PC-9 (cell line): ENCODE measurements around the gene OTX1. TPM values are rescaled to one million over a fixed set of nuclear protein-coding genes. Genes with fewer than 3 reads are reported as not detected.

Experiments
- BruUV-seq: library from RNA; stranded (reverse); fragments of 400-500 nt; replicated peaks from 2 replicates; lab custom pipeline; 2021; lab: Mats Ljungman, UMichigan
- CTCF ChIA-PET: fragments of 300-600 bp; sonication (Branson Sonifier 250); formaldehyde crosslinking; loops from one replicate; lab custom pipeline; 2022; ENCODE audit warnings: antibody characterized with exemption; lab: Charles Lee
- POLR2A ChIA-PET: fragments of 300-600 bp; sonication (Branson Sonifier 250); formaldehyde crosslinking; loops from one replicate; lab custom pipeline; 2022; ENCODE audit warnings: antibody characterized with exemption; ENCODE audit not compliant: unreplicated experiment; lab: Charles Lee
- DNase-seq, 2 experiments: peaks; one replicate each; pipeline versions ENCODE4 v3.0.0 to v3.0.0-alpha.2; 2015 to 2022; ENCODE audit warnings: mixed read lengths in 1 of 2
- H2AFZ ChIP-seq: fragments of 200-600 bp; sonication (generic); 2 replicates; pipeline ENCODE4 v1.8.1; 2017; ENCODE audit warnings: antibody characterized with exemption
- H3F3A ChIP-seq: fragments of 200-600 bp; sonication (generic); 2 replicates; pipeline ENCODE4 v1.8.1; 2017; ENCODE audit warnings: antibody characterized with exemption, mild to moderate bottlenecking, low read depth; ENCODE audit not compliant: insufficient read depth
- H3K27ac ChIP-seq: fragments of 200-600 bp; sonication (generic); 2 replicates; pipeline ENCODE4 v1.6.1; 2016; ENCODE audit warnings: mixed run types
- H3K27me3 ChIP-seq: fragments of 200-600 bp; sonication (generic); 2 replicates; pipeline ENCODE4 v1.6.1; 2016; ENCODE audit warnings: low read depth, mixed run types; ENCODE audit not compliant: insufficient read depth
- H3K36me3 ChIP-seq: fragments of 200-600 bp; sonication (generic); 2 replicates; pipeline ENCODE4 v1.6.1; 2016; ENCODE audit warnings: low read depth, mixed run types
- H3K4me1 ChIP-seq: fragments of 200-600 bp; sonication (generic); replicated peaks from 2 replicates; pipeline ENCODE4 v1.6.1; 2016; ENCODE audit warnings: mixed run types; ENCODE audit not compliant: insufficient read depth
- H3K4me2 ChIP-seq: fragments of 200-600 bp; sonication (generic); 2 replicates; pipeline ENCODE4 v1.6.1; 2017; ENCODE audit warnings: mixed run types
- H3K4me3 ChIP-seq: fragments of 200-600 bp; sonication (generic); 2 replicates; pipeline ENCODE4 v1.6.1; 2016; ENCODE audit warnings: mixed run types
- H3K79me2 ChIP-seq: fragments of 200-600 bp; sonication (generic); 2 replicates; pipeline ENCODE4 v1.6.1; 2017; ENCODE audit warnings: low read depth, mixed run types
- H3K9me2 ChIP-seq: fragments of 200-600 bp; sonication (generic); 2 replicates; pipeline ENCODE4 v1.8.1; 2017; ENCODE audit warnings: mild to moderate bottlenecking; ENCODE audit not compliant: insufficient read depth
- H3K9me3 ChIP-seq: fragments of 200-600 bp; sonication (generic); 2 replicates; pipeline ENCODE4 v1.8.1; 2016; ENCODE audit warnings: low read depth; ENCODE audit not compliant: insufficient read depth
- H4K20me1 ChIP-seq: fragments of 200-600 bp; sonication (generic); 2 replicates; pipeline ENCODE4 v1.8.1; 2017; ENCODE audit not compliant: insufficient read depth
- CTCF ChIP-seq: fragments of 200-600 bp; sonication (generic); conservative IDR thresholded peaks from 2 replicates; pipeline ENCODE4 v1.6.1; 2017; ENCODE audit warnings: mixed run types, antibody characterized with exemption, mild to moderate bottlenecking, moderate library complexity
- EZH2 ChIP-seq: fragments of 200-600 bp; sonication (generic); IDR thresholded peaks from 2 replicates; pipeline ENCODE4 v1.8.0; 2017; ENCODE audit warnings: antibody characterized with exemption, low read depth
- intact Hi-C: fragments of 100-400 bp; cut with micrococcal nuclease; formaldehyde crosslinking; loops from one replicate; pipeline ENCODE4 v1.10.0; 2022; ENCODE audit not compliant: unreplicated experiment
- total RNA-seq: library from RNA; stranded (reverse); gene quantifications from 2 replicates; pipeline ENCODE4 v1.2.3, GENCODE V29; 2021

The OTX1 gene
- total RNA-seq, 1 experiment from 2014 or later, result 6.8 TPM

- Histone ChIP-seq H3K79me2 (no peaks in the 10 kb centered on the region), H2AFZ (no peak overlapping the region), H4K20me1 (no peaks in the 10 kb centered on the region), H3K4me3 (no peak overlapping the region), H3K9me3 (peaks cover 4% of the 10 kb centered on the region; the same call in 1 of the 2 replicates), H3K36me3 (no peaks in the 10 kb centered on the region), H3K9me2 (no peaks in the 10 kb centered on the region), H3K27me3 (no peaks in the 10 kb centered on the region), H3K4me2 (no peak overlapping the region), H3K4me1 (no peaks in the 10 kb centered on the region), H3K27ac (no peak overlapping the region), H3F3A (no peaks in the 10 kb centered on the region)
- TF ChIP-seq EZH2 (no peak), CTCF (no peak)
- ChIA-PET CTCF (no interaction called here), POLR2A (no interaction called here)
- BruUV-seq, result no TSS peak
- intact Hi-C loops, result no loop called here
- no peak for DNase-seq
Measured at GRCh38 chr2:63104482-63104881, 53.9 kb downstream of the OTX1 start.
